Omental fat pad (tissue), 4 donors: Measurements from ENCODE around the gene RNF175. TPM values are rescaled to one million over a fixed set of nuclear protein-coding genes. Genes with fewer than 3 reads are reported as not detected.

Experiments
- ATAC-seq: fragments of 150-250 bp; one replicate; pipeline ENCODE4 v1.9.1; 2016; ENCODE audit warnings: mild to moderate bottlenecking, moderate library complexity; ENCODE audit not compliant: low FRiP score
- DNase-seq: peaks from one replicate; pipeline ENCODE4 v3.0.0-alpha.2; 2019; ENCODE audit warnings: low spot score
- total RNA-seq, 4 donors: library from RNA; depleted of rRNA; stranded (reverse); fragments of >200 nt; gene quantifications; one replicate each; pipeline ENCODE4 v1.1.0, GENCODE V29; 2016
- TF ChIP-seq, protein P1 (sequence below), 3 donors: fragments of 450-650 bp; IDR thresholded peaks; one replicate each; pipeline ENCODE4 v1.5.1; 2016 to 2017; ENCODE audit warnings: antibody characterized with exemption in 3 of 3, mild to moderate bottlenecking in 3 of 3, moderate library complexity in 2 of 3

Gene RNF175
- total RNA-seq: 1 to 10 TPM in 1 of 4 donors, under 1 TPM in 1, not detected in 2; 0.28 to 1.4 TPM

DNA sequence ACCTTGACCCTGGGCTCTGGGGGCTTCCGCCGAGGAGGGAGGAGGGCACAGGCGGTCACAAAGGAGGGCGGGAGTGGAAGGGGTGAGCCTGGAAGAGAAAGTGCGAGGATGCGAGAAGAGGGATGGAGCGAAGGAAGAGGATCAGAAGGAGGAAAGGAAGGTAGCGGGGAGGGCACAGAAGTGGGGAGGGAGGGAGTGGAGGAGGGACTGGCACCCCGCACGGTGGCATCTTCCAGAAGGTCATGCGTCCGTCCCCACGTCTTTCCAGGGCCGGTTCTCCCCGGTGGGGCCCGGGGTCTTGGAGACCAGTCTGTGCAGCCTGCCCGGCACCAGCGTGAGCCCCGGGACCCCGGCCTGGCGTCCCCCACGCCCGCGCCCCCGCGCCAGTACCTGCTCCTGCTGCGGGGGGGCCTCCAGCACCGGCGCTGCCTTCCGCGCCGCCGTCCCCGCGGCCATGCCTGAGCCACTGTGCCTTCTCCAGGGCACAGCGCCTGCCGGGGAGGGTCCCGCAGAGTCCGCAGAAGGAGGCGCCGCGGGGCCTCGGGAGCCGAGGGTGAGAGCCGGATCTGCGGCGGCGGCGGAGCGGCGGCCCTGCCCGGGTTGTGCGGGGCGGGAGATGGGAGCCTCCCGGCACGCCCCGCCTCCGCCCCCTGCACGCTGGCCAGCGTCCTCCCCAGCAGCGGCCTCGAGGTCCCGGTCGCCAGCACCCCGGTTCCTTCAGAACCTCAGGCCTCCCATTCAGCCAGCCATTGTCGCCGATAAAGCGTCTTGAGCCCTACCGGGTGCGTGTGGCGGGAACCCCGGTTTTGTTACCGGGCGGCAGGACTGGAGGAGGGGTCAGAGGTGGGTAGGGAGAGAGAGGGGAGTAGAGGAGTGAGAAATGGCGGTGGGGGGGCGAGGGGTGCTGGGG is at the start of gene RNF175:
Gene RNF175 (minus strand): TSS at position 618 of the 910 bp plus-strand sequence. CDS start 162 bp downstream, at position 456.
- TF ChIP-seq, protein P1, sequence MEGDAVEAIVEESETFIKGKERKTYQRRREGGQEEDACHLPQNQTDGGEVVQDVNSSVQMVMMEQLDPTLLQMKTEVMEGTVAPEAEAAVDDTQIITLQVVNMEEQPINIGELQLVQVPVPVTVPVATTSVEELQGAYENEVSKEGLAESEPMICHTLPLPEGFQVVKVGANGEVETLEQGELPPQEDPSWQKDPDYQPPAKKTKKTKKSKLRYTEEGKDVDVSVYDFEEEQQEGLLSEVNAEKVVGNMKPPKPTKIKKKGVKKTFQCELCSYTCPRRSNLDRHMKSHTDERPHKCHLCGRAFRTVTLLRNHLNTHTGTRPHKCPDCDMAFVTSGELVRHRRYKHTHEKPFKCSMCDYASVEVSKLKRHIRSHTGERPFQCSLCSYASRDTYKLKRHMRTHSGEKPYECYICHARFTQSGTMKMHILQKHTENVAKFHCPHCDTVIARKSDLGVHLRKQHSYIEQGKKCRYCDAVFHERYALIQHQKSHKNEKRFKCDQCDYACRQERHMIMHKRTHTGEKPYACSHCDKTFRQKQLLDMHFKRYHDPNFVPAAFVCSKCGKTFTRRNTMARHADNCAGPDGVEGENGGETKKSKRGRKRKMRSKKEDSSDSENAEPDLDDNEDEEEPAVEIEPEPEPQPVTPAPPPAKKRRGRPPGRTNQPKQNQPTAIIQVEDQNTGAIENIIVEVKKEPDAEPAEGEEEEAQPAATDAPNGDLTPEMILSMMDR (IDR thresholded peaks at IDR 0.05): no peak
- ATAC-seq (peak; percentile 55), DNase-seq (no peak)

DNA sequence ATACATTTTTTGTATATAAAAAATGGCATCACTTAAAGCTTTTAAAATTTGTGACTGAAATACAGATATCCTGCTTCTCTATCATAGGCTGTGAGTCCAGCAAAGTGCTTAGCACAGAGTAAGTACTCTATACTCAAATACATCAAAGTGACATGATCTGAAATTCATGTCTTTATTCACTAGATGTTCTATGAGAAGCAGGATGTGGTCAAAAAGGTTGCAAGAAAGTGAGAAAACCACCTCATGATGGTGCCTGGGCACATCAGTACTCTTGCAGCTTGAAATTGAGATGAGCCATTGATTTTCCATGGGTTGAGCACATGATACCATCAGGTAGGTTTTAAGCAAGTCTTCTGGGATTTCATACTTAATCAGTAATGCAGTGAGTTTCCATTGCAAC is 49.5 kb upstream of the RNF175 start:
- DNase-seq (no peak), ATAC-seq (no peak)
- TF ChIP-seq, protein P1 (IDR thresholded peaks at IDR 0.05): no peak

DNA sequence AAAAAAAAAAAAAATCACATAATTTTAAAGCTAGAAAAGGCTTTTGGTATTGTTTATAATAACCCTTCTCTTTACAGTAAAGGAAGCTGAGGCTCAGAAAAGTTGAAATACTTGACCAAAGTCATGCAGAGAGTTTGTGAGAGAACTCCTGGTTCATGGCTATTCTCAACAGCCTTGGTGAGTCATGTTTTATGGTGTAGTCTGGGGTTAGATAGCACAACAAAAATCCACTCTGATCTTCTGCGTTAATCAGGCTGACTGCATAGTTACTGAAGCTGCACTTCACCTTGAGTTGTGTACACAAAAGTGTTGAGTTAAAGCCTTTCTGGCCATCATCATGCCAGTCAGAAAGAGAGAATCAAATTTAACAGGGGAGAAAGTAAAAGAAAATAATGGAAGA is 48.4 kb upstream of the RNF175 start:
- no peak for ATAC-seq
- no peak for DNase-seq
- TF ChIP-seq, protein P1 (IDR thresholded peaks at IDR 0.05): no peak

DNA sequence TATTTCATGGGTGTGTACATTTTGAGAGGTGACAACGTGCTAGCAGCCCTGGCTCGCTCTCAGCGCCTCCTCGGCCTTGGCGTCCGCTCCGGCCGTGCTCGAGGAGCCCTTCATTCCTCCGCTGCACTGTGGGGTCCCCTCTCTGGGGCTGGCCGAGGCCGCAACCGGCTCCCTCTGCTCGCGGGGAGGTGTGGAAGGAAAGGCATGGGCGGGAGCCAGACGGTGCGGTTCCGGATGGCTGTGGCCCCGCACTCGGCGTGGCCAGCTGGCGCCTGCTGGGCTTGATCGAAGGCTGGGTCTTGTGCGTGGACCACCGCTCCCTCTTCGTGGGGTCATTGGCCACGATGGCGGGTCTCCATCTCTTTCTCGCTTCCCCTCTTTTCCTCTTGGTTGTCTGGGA is 46.2 kb upstream of the RNF175 start:
- DNase-seq: no peak
- TF ChIP-seq, protein P1 (IDR thresholded peaks at IDR 0.05): no peak
- ATAC-seq: no peak

DNA sequence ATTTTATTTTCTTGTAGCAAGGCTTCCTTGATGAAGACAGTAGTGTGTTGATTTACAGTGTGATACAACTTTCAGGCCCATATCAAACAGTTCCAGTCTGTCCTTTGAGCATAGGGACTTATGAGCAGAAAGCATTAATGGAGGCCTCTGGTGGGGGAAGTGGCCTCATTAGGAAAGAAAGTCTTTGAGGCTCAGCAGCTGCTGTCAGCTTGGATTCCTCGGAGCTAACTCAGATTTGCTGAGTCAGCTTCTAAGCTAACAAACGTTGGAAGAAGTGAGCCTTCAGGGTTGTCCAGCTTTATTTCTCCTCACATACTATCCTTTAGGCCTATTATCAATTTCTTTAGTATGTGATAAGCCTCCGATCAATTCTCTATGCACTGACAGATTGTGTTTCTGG is 44.9 kb upstream of the RNF175 start:
- no peak for ATAC-seq
- TF ChIP-seq, protein P1 (IDR thresholded peaks at IDR 0.05): no peak
- no peak for DNase-seq

DNA sequence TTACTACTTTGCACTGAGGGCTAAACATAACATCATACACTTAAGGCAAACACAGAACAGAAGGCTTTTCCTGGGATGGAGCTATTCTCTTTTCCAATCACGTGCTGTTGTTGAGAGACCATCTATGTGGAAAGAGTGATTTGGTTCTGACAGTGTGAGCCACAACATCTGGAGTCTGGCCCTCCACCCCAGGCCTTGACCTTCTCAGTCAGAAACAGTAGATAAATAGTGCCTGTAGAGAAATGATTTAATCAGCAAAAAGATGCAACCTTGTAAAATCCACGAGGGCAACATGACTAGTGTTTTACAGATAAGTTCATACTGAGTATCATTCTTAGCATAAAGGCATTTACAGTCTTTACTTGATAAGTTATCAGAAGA is 39.9 kb upstream of the RNF175 start:
- DNase-seq (no peak), ATAC-seq (no peak)
- TF ChIP-seq, protein P1 (IDR thresholded peaks at IDR 0.05): no peak
